ENCODE data around the gene SLC2A5. TPM values are rescaled to one million over a fixed set of nuclear protein-coding genes. Genes with fewer than 3 reads are reported as not detected.

The SLC2A5 gene
- total RNA-seq, 1 donor from 2014 or later = 0.26 TPM

GRCh38 chr1:9073143-9073542 is 3.7 kb upstream of the SLC2A5 start:
- DNase-seq (ENCODE audit: low read depth) = no peak
- FAIRE-seq = no peak
- Histone ChIP-seq H3K4me3 (ENCODE audit: low read depth, low read length) (no peak overlapping the region), H3K36me3 (ENCODE audit: control insufficient read depth, insufficient read depth, low read length) (no peaks in the 10 kb centered on the region), H3K27me3 (ENCODE audit: control insufficient read depth, insufficient read depth, low read length) (no peaks in the 10 kb centered on the region)
- TF ChIP-seq CTCF (IDR thresholded peaks at IDR 0.05; ENCODE audit: insufficient read depth, low read length, severe bottlenecking) = no peak

GRCh38 chr1:9071554-9072235 is 2.3 kb upstream of the SLC2A5 start:
- DNase-seq (ENCODE audit: low read depth) = no peak
- H3K36me3 ChIP-seq (ENCODE audit: control insufficient read depth, insufficient read depth, low read length) = no peaks in the 10 kb centered on the region
- no peak for FAIRE-seq
- no peak overlapping the region for H3K4me3 ChIP-seq (ENCODE audit: low read depth, low read length)
- no peak for TF ChIP-seq CTCF (IDR thresholded peaks at IDR 0.05; ENCODE audit: insufficient read depth, low read length, severe bottlenecking)
- no peaks in the 10 kb centered on the region for H3K27me3 ChIP-seq (ENCODE audit: control insufficient read depth, insufficient read depth, low read length)

- H3K36me3 ChIP-seq (ENCODE audit: control insufficient read depth, insufficient read depth, low read length) = no peaks in the 10 kb centered on the region
- no peaks in the 10 kb centered on the region for H3K27me3 ChIP-seq (ENCODE audit: control insufficient read depth, insufficient read depth, low read length)
- TF ChIP-seq CTCF (IDR thresholded peaks at IDR 0.05; ENCODE audit: insufficient read depth, low read length, severe bottlenecking) = no peak
- DNase-seq (ENCODE audit: low read depth) (no peak), FAIRE-seq (no peak)
- no peak overlapping the region for H3K4me3 ChIP-seq (ENCODE audit: low read depth, low read length)
Measured at GRCh38 chr1:9070486-9070885, 1.1 kb upstream of the SLC2A5 start.

- no peak for TF ChIP-seq CTCF (IDR thresholded peaks at IDR 0.05; ENCODE audit: insufficient read depth, low read length, severe bottlenecking)
- FAIRE-seq = no peak
- DNase-seq (ENCODE audit: low read depth) = peak; percentile 45
- Histone ChIP-seq H3K4me3 (ENCODE audit: low read depth, low read length) (no peak overlapping the region), H3K36me3 (ENCODE audit: control insufficient read depth, insufficient read depth, low read length) (no peaks in the 10 kb centered on the region), H3K27me3 (ENCODE audit: control insufficient read depth, insufficient read depth, low read length) (no peaks in the 10 kb centered on the region)
Measured at GRCh38 chr1:9068981-9069325, 482 bp downstream of the SLC2A5 start.

- DNase-seq (ENCODE audit: low read depth) (peak; percentile 88), FAIRE-seq (no peak)
- no peaks in the 10 kb centered on the region for H3K27me3 ChIP-seq (ENCODE audit: control insufficient read depth, insufficient read depth, low read length)
- no peaks in the 10 kb centered on the region for H3K36me3 ChIP-seq (ENCODE audit: control insufficient read depth, insufficient read depth, low read length)
- peak; percentile 15 for TF ChIP-seq CTCF (IDR thresholded peaks at IDR 0.05; ENCODE audit: insufficient read depth, low read length, severe bottlenecking)
- no peak overlapping the region for H3K4me3 ChIP-seq (ENCODE audit: low read depth, low read length)
Measured at GRCh38 chr1:9066945-9067807, 2.3 kb downstream of the SLC2A5 start.
